Endothelial cell of umbilical vein (primary cell): ENCODE results near the gene ZNF224. TPM values are rescaled to one million over a fixed set of nuclear protein-coding genes. Genes with fewer than 3 reads are reported as not detected.

Source experiments
- BruUV-seq: library from RNA; stranded (reverse); fragments of 400-500 nt; replicated peaks from 2 replicates; lab custom pipeline; 2021; lab: Mats Ljungman, UMichigan
- CTCF ChIA-PET: fragments of 300-600, 350-600 bp; sonication (Branson Sonifier 250); formaldehyde crosslinking; loops from one replicate; lab custom pipeline; 2021; ENCODE audit warnings: antibody characterized with exemption, inconsistent platforms; lab: Charles Lee
- POLR2A ChIA-PET: fragments of 300-600, 350-600 bp; sonication (Branson Sonifier 250); formaldehyde crosslinking; loops from one replicate; lab custom pipeline; 2021; ENCODE audit warnings: antibody characterized with exemption, inconsistent platforms; lab: Charles Lee
- DNase-seq: peaks from one replicate; pipeline ENCODE4 v3.0.0-alpha.2; 2011; ENCODE audit warnings: low read depth, low spot score
- FAIRE-seq: peaks from 2 replicates; lab custom pipeline; 2011; peaks lifted over from hg19 to GRCh38; lab: Jason Lieb, UNC
- H2AFZ ChIP-seq: 2 replicates; pipeline ENCODE4 v1.6.0; 2012; ENCODE audit warnings: low read depth, low read length, control low read depth, inconsistent platforms
- H3K27ac ChIP-seq: 2 replicates; pipeline ENCODE4 v1.5.1; 2011; ENCODE audit warnings: low read depth, mild to moderate bottlenecking, control low read depth, low read length, moderate library complexity; ENCODE audit not compliant: insufficient read depth
- H3K27me3 ChIP-seq, 2 experiments: 2 replicates each; pipeline versions ENCODE4 v1.6.0 to v1.6.1; 2011; ENCODE audit warnings: low read length in 2 of 2, mixed read lengths in 1 of 2; ENCODE audit not compliant: control insufficient read depth in 2 of 2, insufficient read depth in 2 of 2
- H3K36me3 ChIP-seq, 2 experiments: 2 replicates in 1 of 2; 3 replicates in 1 of 2; pipeline ENCODE4 v1.5.1; 2011; ENCODE audit warnings: low read length in 2 of 2, mild to moderate bottlenecking in 1 of 2, moderate library complexity in 1 of 2; ENCODE audit not compliant: control insufficient read depth in 2 of 2, insufficient read depth in 2 of 2; ENCODE audit errors: extremely low read depth in 1 of 2
- H3K4me1 ChIP-seq: 3 replicates; pipeline ENCODE4 v1.5.1; 2011; ENCODE audit warnings: mild to moderate bottlenecking, low read length; ENCODE audit not compliant: control insufficient read depth, insufficient read depth; ENCODE audit errors: extremely low read depth
- H3K4me2 ChIP-seq: 2 replicates; pipeline ENCODE4 v1.6.1; 2011; ENCODE audit warnings: low read length, control low read depth, mixed read lengths; ENCODE audit not compliant: insufficient read depth
- H3K4me3 ChIP-seq, 3 experiments: fragments of 200-600 bp in 1 of 3; sonication (generic), shearing (Covaris generic) in 1 of 3; replicated peaks in 1 of 3; 2 replicates each; pipeline ENCODE4 v1.5.1; 2011 to 2016; ENCODE audit warnings: control low read depth in 3 of 3, low read length in 3 of 3, mild to moderate bottlenecking in 2 of 3, inconsistent platforms in 1 of 3, low read depth in 1 of 3, moderate library complexity in 1 of 3; ENCODE audit not compliant: insufficient read depth in 1 of 3
- H3K79me2 ChIP-seq: 2 replicates; pipeline ENCODE4 v1.6.0; 2012; ENCODE audit warnings: low read length, inconsistent platforms; ENCODE audit not compliant: control insufficient read depth, insufficient read depth
- H3K9ac ChIP-seq: replicated peaks from 2 replicates; pipeline ENCODE3; 2011; ENCODE audit warnings: low read length, control low read depth; ENCODE audit not compliant: insufficient read depth; ENCODE audit errors: extremely low read depth
- H3K9me1 ChIP-seq: replicated peaks from 3 replicates; pipeline ENCODE4 v1.6.0; 2011; ENCODE audit warnings: mild to moderate bottlenecking, low read length; ENCODE audit not compliant: control insufficient read depth, insufficient read depth; ENCODE audit errors: extremely low read depth
- H3K9me3 ChIP-seq: replicated peaks from 2 replicates; pipeline ENCODE4 v1.5.1; 2012; ENCODE audit warnings: low read length, inconsistent platforms; ENCODE audit not compliant: control insufficient read depth, insufficient read depth
- H4K20me1 ChIP-seq: replicated peaks from 2 replicates; pipeline ENCODE3; 2011; ENCODE audit warnings: mild to moderate bottlenecking, low read length; ENCODE audit not compliant: control insufficient read depth, insufficient read depth; ENCODE audit errors: extremely low read depth
- EZH2 ChIP-seq: IDR thresholded peaks from 2 replicates; pipeline ENCODE4 v1.6.1; 2012; ENCODE audit warnings: borderline replicate concordance, low read depth, mild to moderate bottlenecking, moderate library complexity, low read length, inconsistent platforms; ENCODE audit not compliant: severe bottlenecking
- FOS ChIP-seq: IDR thresholded peaks from 2 replicates; pipeline ENCODE4 v1.6.1; 2011; ENCODE audit warnings: mild to moderate bottlenecking, low read length, moderate library complexity, borderline replicate concordance; ENCODE audit not compliant: insufficient read depth
- GATA2 ChIP-seq: IDR thresholded peaks from 2 replicates; pipeline ENCODE4 v1.7.0; 2011; ENCODE audit warnings: low read depth, mild to moderate bottlenecking, moderate library complexity, mixed read lengths, low read length; ENCODE audit not compliant: insufficient read length, insufficient read depth
- JUN ChIP-seq: IDR thresholded peaks from 2 replicates; pipeline ENCODE4 v1.6.1; 2011; ENCODE audit warnings: borderline replicate concordance, low read depth; ENCODE audit not compliant: insufficient read length, insufficient read depth
- MYC ChIP-seq: IDR thresholded peaks from one replicate; pipeline ENCODE4 v1.6.1; 2011; ENCODE audit warnings: mild to moderate bottlenecking, low read depth, low read length
- POLR2A ChIP-seq: IDR thresholded peaks from 2 replicates; pipeline ENCODE4 v1.6.1; 2012; ENCODE audit warnings: low read depth, mild to moderate bottlenecking, control low read depth, low read length
- POLR2AphosphoS5 ChIP-seq: IDR thresholded peaks from 2 replicates; pipeline ENCODE4 v1.6.1; 2012; ENCODE audit warnings: low read depth, mild to moderate bottlenecking, control low read depth, low read length, moderate library complexity; ENCODE audit not compliant: insufficient read depth
- dilution Hi-C: fragments of 300-500 bp; cut with MboI; formaldehyde crosslinking; loops from one replicate; pipeline ENCODE4 v1.15.0; 2019; ENCODE audit warnings: low sequenced_read_pairs; ENCODE audit not compliant: extremely low pct_ligation_motif_present
- intact Hi-C: fragments of 100-400 bp; cut with micrococcal nuclease; formaldehyde crosslinking; loops from one replicate; pipeline ENCODE4 v1.10.0; 2022
- polyA plus RNA-seq, 4 experiments: library from polyadenylated mRNA; depleted of rRNA in 3 of 4; stranded (reverse) in 3 of 4; unstranded in 1 of 4; fragments of >200 nt; gene quantifications; 2 replicates each; pipeline versions ENCODE4 v1.2.1 to v1.2.3, GENCODE V29; 2011 to 2012; ENCODE audit warnings: missing spikeins in 1 of 4
- total RNA-seq: library from RNA; stranded (reverse); gene quantifications from 2 replicates; pipeline ENCODE4 v1.2.3, GENCODE V29; 2021
- TF ChIP-seq, protein P1 (sequence below), 2 donors: IDR thresholded peaks; 1 replicate in 1 of 2; 2 replicates in 1 of 2; pipeline ENCODE4 v1.5.1; 2011; ENCODE audit warnings: low read length in 2 of 2, mild to moderate bottlenecking in 2 of 2, moderate library complexity in 2 of 2, control low read depth in 1 of 2, inconsistent platforms in 1 of 2, low read depth in 1 of 2; ENCODE audit not compliant: insufficient read depth in 1 of 2; ENCODE audit errors: extremely low read depth in 1 of 2
- TF ChIP-seq, protein P2 (sequence below): IDR thresholded peaks from 2 replicates; pipeline ENCODE4 v1.6.1; 2011; ENCODE audit not compliant: insufficient read depth, insufficient read length

ZNF224 gene
- total and polyA plus RNA-seq, 2 donors (not counting 3 experiments of a cell fraction or from before 2014, with no cell fraction given) = 8.5 to 21.8 TPM

DNA sequence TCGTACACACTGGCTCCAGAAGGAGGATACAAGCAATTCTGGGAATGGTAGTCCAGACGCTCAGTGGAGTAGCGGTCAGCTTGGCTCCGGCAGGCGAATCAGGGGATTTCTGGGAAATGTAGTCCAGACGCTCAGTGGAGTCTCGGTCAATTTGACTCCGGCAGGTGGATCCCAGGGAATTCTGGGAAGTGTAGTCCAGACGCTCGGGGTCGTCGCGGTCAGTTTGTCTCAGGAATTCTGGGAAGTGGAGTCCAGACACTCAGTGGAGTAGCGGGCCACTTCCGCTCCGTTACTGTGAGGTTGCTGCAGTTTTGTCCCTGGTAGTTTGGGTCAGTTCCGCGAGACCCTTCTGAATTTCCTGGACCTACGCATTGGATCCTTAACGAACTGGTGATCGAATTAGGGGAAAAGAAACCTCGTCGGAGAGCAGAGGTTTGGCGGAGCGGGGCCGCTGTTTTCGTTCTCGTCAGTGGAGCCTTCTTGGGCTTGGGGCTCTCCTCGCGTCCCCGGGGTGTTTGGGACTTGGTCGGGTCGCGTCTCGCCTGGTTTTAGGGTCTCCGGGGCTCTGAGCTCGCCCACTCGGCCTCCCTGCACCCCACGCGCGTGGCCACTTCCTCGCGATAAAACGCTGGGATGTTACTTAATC, 19.1 kb downstream of the ZNF224 start, which contains the start of gene ZNF225:
Gene ZNF225, plus strand, starts transcription at position 262 of the 646 bp plus-strand sequence. CDS start 2,429 bp downstream, outside the sequence.
- FAIRE-seq (peak; percentile 99), DNase-seq (peak; percentile 98)
- dilution Hi-C loops (no loop called here), intact Hi-C loops (loop anchor here (1.0 to 10.0 kb wide), 16 partner anchors 19 to 387 kb away; partner anchors contain the start of genes SMG9, ZNF112, ZNF155 and ZNF180)
- H3K9me1 ChIP-seq = no peaks in the 10 kb centered on the region
- H3K9me3 ChIP-seq = peaks cover 3% of the 10 kb centered on the region
- peak within 1 kb of the TSS; percentile 32 for H3K27ac ChIP-seq
- POLR2A ChIA-PET = interaction anchor here (1.1 kb wide), 1 partner anchor 109 kb away, joined by 3 read pairs; no protein-coding TSS in a partner anchor
- peaks cover 6% of the 10 kb centered on the region for H3K4me1 ChIP-seq
- peak within 1 kb of the TSS; percentile 80 to 94 (median 84) for H3K4me3 ChIP-seq
- BruUV-seq = TSS peak; percentile 53
- H3K79me2 ChIP-seq = no peaks in the 10 kb centered on the region
- peak within 1 kb of the TSS; percentile 70 for H3K9ac ChIP-seq
- no peaks in the 10 kb centered on the region for H4K20me1 ChIP-seq
- H3K27me3 ChIP-seq = no peaks in the 10 kb centered on the region
- TF ChIP-seq, protein P1, sequence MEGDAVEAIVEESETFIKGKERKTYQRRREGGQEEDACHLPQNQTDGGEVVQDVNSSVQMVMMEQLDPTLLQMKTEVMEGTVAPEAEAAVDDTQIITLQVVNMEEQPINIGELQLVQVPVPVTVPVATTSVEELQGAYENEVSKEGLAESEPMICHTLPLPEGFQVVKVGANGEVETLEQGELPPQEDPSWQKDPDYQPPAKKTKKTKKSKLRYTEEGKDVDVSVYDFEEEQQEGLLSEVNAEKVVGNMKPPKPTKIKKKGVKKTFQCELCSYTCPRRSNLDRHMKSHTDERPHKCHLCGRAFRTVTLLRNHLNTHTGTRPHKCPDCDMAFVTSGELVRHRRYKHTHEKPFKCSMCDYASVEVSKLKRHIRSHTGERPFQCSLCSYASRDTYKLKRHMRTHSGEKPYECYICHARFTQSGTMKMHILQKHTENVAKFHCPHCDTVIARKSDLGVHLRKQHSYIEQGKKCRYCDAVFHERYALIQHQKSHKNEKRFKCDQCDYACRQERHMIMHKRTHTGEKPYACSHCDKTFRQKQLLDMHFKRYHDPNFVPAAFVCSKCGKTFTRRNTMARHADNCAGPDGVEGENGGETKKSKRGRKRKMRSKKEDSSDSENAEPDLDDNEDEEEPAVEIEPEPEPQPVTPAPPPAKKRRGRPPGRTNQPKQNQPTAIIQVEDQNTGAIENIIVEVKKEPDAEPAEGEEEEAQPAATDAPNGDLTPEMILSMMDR (IDR thresholded peaks at IDR 0.05; ENCODE audit: extremely low read depth in 1 of 2, insufficient read depth in 1 of 2, low read depth in 1 of 2, low read length in 2 of 2) = no peak
- no peak for TF ChIP-seq EZH2
- TF ChIP-seq POLR2A = peak; percentile 85
- no peak for TF ChIP-seq GATA2
- no peak for TF ChIP-seq JUN
- TF ChIP-seq POLR2AphosphoS5 = peak; percentile 66
- no peak for TF ChIP-seq FOS
- TF ChIP-seq, protein P2, sequence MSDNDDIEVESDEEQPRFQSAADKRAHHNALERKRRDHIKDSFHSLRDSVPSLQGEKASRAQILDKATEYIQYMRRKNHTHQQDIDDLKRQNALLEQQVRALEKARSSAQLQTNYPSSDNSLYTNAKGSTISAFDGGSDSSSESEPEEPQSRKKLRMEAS = no peak
- no peak for TF ChIP-seq MYC
- peak within 1 kb of the TSS; percentile 87 for H2AFZ ChIP-seq
- H3K4me2 ChIP-seq = peak within 1 kb of the TSS; percentile 92
- peaks cover 0 to 2% of the 10 kb centered on the region in 2 experiments for H3K36me3 ChIP-seq
- CTCF ChIA-PET = interaction anchor here (1.1 kb wide), 1 partner anchor 178 kb away, joined by 3 read pairs; the partner anchor contains the start of gene ZNF45
